NCI-H2196 (cell line): Measurements from ENCODE around the gene ZNF567.

Experiments
- DNase-seq: peaks from one replicate; lab custom pipeline; 2025; ENCODE audit not compliant: unreplicated experiment; lab: John Stamatoyannopoulos, UW

The ZNF567 gene

DNA sequence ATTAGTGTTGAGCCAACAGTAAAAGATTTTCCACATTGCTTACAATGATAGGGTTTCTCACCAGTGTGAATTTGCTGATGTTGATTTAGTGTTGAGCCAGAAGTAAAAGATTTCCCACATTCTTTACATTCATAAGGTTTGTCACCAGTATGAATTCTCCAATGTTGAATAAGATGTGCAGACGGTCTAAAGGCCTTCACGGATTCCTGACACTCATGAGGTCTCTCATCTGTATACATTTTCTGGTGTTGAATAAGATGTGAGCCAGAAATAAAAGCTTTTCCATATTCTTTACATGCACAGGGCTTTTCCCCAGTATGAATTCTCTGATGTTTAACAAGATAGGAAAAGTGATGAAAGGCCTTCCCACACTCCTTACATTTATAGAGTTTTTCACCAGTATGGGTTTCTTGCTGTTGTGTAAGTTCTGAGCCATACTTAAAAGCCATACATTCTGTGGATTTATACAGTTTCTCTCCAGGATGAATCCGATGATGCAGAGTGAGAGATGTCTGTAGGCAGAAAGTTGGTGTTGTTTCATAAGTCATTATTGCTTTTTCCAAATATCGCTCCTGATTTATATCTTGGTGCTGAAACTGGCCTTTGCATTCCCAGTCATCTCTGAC is 62.8 kb downstream of the ZNF567 start:
- DNase-seq, result no peak
